GM21825 (cell line): ENCODE data around the gene POLR2I.

Experiments
- ATAC-seq: cut with Tn5 transposase; IDR thresholded peaks from one replicate; pipeline ENCODE4 v1.9.1; 2021; ENCODE audit warnings: mild to moderate bottlenecking, moderate library complexity; ENCODE audit not compliant: unreplicated experiment

Gene POLR2I

GRCh38 chr19:36064826-36065225, 49.8 kb downstream of the POLR2I start:
- ATAC-seq = no peak
